Measurements from ENCODE around the gene TP53BP1.

The TP53BP1 gene

GRCh38 chr15:43528542-43529007 lies 35.6 kb upstream of the TP53BP1 start:
- Histone ChIP-seq H3K9me3 (ENCODE audit: control insufficient read depth, insufficient read depth, low read length) (no peaks in the 10 kb centered on the region), H3K4me3 (ENCODE audit: low read length) (no peak overlapping the region), H3K27me3 (ENCODE audit: control insufficient read depth, insufficient read depth, low read length) (no peaks in the 10 kb centered on the region), H3K4me1 (ENCODE audit: control insufficient read depth, insufficient read depth, low read length) (peaks cover 4% of the 10 kb centered on the region), H3K27ac (ENCODE audit: low read length) (no peak overlapping the region), H3K36me3 (ENCODE audit: control insufficient read depth, insufficient read depth, low read length) (no peaks in the 10 kb centered on the region)
- DNase-seq (ENCODE audit: low read depth, low spot score) = no peak
- no CpG with 5 or more reads among the region's 11 CpGs for WGBS (ENCODE audit: insufficient coverage, insufficient read length)

GRCh38 chr15:43527802-43528541 lies 35.0 kb upstream of the TP53BP1 start:
- H3K27me3 ChIP-seq (ENCODE audit: control insufficient read depth, insufficient read depth, low read length) = no peaks in the 10 kb centered on the region
- no peaks in the 10 kb centered on the region for H3K9me3 ChIP-seq (ENCODE audit: control insufficient read depth, insufficient read depth, low read length)
- no peak overlapping the region for H3K4me3 ChIP-seq (ENCODE audit: low read length)
- no CpG with 5 or more reads among the region's 12 CpGs for WGBS (ENCODE audit: insufficient coverage, insufficient read length)
- H3K36me3 ChIP-seq (ENCODE audit: control insufficient read depth, insufficient read depth, low read length) = no peaks in the 10 kb centered on the region
- H3K27ac ChIP-seq (ENCODE audit: low read length) = no peak overlapping the region
- no peak for DNase-seq (ENCODE audit: low read depth, low spot score)
- H3K4me1 ChIP-seq (ENCODE audit: control insufficient read depth, insufficient read depth, low read length) = peaks cover 4% of the 10 kb centered on the region

- no peaks in the 10 kb centered on the region for H3K9me3 ChIP-seq (ENCODE audit: control insufficient read depth, insufficient read depth, low read length)
- whole genome bisulfite sequencing (ENCODE audit: insufficient coverage, insufficient read length) = no CpG with 5 or more reads among the region's 9 CpGs
- peaks cover 4% of the 10 kb centered on the region for H3K4me1 ChIP-seq (ENCODE audit: control insufficient read depth, insufficient read depth, low read length)
- H3K27me3 ChIP-seq (ENCODE audit: control insufficient read depth, insufficient read depth, low read length) = no peaks in the 10 kb centered on the region
- H3K27ac ChIP-seq (ENCODE audit: low read length) = no peak overlapping the region
- H3K4me3 ChIP-seq (ENCODE audit: low read length) = no peak overlapping the region
- no peak for DNase-seq (ENCODE audit: low read depth, low spot score)
- no peaks in the 10 kb centered on the region for H3K36me3 ChIP-seq (ENCODE audit: control insufficient read depth, insufficient read depth, low read length)
These were observed 34.3 kb upstream of the TP53BP1 start for GRCh38 chr15:43527016-43527801.

GRCh38 chr15:43526261-43526930 lies 33.4 kb upstream of the TP53BP1 start:
- WGBS (ENCODE audit: insufficient coverage, insufficient read length) = no CpG with 5 or more reads among the region's 11 CpGs
- Histone ChIP-seq H3K27me3 (ENCODE audit: control insufficient read depth, insufficient read depth, low read length) (no peaks in the 10 kb centered on the region), H3K27ac (ENCODE audit: low read length) (no peak overlapping the region), H3K4me3 (ENCODE audit: low read length) (no peak overlapping the region), H3K4me1 (ENCODE audit: control insufficient read depth, insufficient read depth, low read length) (peaks cover 4% of the 10 kb centered on the region), H3K36me3 (ENCODE audit: control insufficient read depth, insufficient read depth, low read length) (no peaks in the 10 kb centered on the region), H3K9me3 (ENCODE audit: control insufficient read depth, insufficient read depth, low read length) (no peaks in the 10 kb centered on the region)
- no peak for DNase-seq (ENCODE audit: low read depth, low spot score)

GRCh38 chr15:43525131-43525530 lies 32.2 kb upstream of the TP53BP1 start:
- no peaks in the 10 kb centered on the region for H3K36me3 ChIP-seq (ENCODE audit: control insufficient read depth, insufficient read depth, low read length)
- H3K27me3 ChIP-seq (ENCODE audit: control insufficient read depth, insufficient read depth, low read length) = no peaks in the 10 kb centered on the region; the same call in 1 of the 2 replicates
- no peak overlapping the region for H3K4me3 ChIP-seq (ENCODE audit: low read length)
- no peaks in the 10 kb centered on the region for H3K9me3 ChIP-seq (ENCODE audit: control insufficient read depth, insufficient read depth, low read length)
- H3K27ac ChIP-seq (ENCODE audit: low read length) = no peak overlapping the region
- no CpG with 5 or more reads among the region's 4 CpGs for WGBS (ENCODE audit: insufficient coverage, insufficient read length)
- H3K4me1 ChIP-seq (ENCODE audit: control insufficient read depth, insufficient read depth, low read length) = peaks cover 2% of the 10 kb centered on the region; the same call in 1 of the 2 replicates
- DNase-seq (ENCODE audit: low read depth, low spot score) = no peak

- H3K4me1 ChIP-seq (ENCODE audit: control insufficient read depth, insufficient read depth, low read length) = peaks cover 2% of the 10 kb centered on the region; the same call in 1 of the 2 replicates
- H3K36me3 ChIP-seq (ENCODE audit: control insufficient read depth, insufficient read depth, low read length) = no peaks in the 10 kb centered on the region
- DNase-seq (ENCODE audit: low read depth, low spot score) = no peak
- no peaks in the 10 kb centered on the region for H3K9me3 ChIP-seq (ENCODE audit: control insufficient read depth, insufficient read depth, low read length)
- no CpG with 5 or more reads among the region's 4 CpGs for WGBS (ENCODE audit: insufficient coverage, insufficient read length)
- H3K4me3 ChIP-seq (ENCODE audit: low read length) = no peak overlapping the region
- peaks cover 5% of the 10 kb centered on the region; the same call in 1 of the 2 replicates for H3K27me3 ChIP-seq (ENCODE audit: control insufficient read depth, insufficient read depth, low read length)
- H3K27ac ChIP-seq (ENCODE audit: low read length) = no peak overlapping the region
These were observed 31.4 kb upstream of the TP53BP1 start for GRCh38 chr15:43524254-43524845.

GRCh38 chr15:43523646-43524045 lies 30.7 kb upstream of the TP53BP1 start:
- peaks cover 2% of the 10 kb centered on the region; the same call in 1 of the 2 replicates for H3K4me1 ChIP-seq (ENCODE audit: control insufficient read depth, insufficient read depth, low read length)
- no CpG with 5 or more reads among the region's 7 CpGs for WGBS (ENCODE audit: insufficient coverage, insufficient read length)
- no peak overlapping the region for H3K4me3 ChIP-seq (ENCODE audit: low read length)
- peaks cover 5% of the 10 kb centered on the region; the same call in 1 of the 2 replicates for H3K27me3 ChIP-seq (ENCODE audit: control insufficient read depth, insufficient read depth, low read length)
- H3K36me3 ChIP-seq (ENCODE audit: control insufficient read depth, insufficient read depth, low read length) = no peaks in the 10 kb centered on the region
- DNase-seq (ENCODE audit: low read depth, low spot score) = no peak
- H3K27ac ChIP-seq (ENCODE audit: low read length) = no peak overlapping the region
- no peaks in the 10 kb centered on the region for H3K9me3 ChIP-seq (ENCODE audit: control insufficient read depth, insufficient read depth, low read length)

GRCh38 chr15:43522247-43522646 lies 29.3 kb upstream of the TP53BP1 start:
- H3K27ac ChIP-seq (ENCODE audit: low read length) = no peak overlapping the region
- H3K4me3 ChIP-seq (ENCODE audit: low read length) = no peak overlapping the region
- H3K4me1 ChIP-seq (ENCODE audit: control insufficient read depth, insufficient read depth, low read length) = peaks cover 4% of the 10 kb centered on the region
- no peaks in the 10 kb centered on the region for H3K9me3 ChIP-seq (ENCODE audit: control insufficient read depth, insufficient read depth, low read length)
- H3K27me3 ChIP-seq (ENCODE audit: control insufficient read depth, insufficient read depth, low read length) = peaks cover 6% of the 10 kb centered on the region; the same call in 1 of the 2 replicates
- no CpG with 5 or more reads among the region's 9 CpGs for WGBS (ENCODE audit: insufficient coverage, insufficient read length)
- no peaks in the 10 kb centered on the region for H3K36me3 ChIP-seq (ENCODE audit: control insufficient read depth, insufficient read depth, low read length)
- DNase-seq (ENCODE audit: low read depth, low spot score) = no peak

- H3K36me3 ChIP-seq (ENCODE audit: control insufficient read depth, insufficient read depth, low read length) = no peaks in the 10 kb centered on the region
- peaks cover 7% of the 10 kb centered on the region; the same call in 1 of the 2 replicates for H3K27me3 ChIP-seq (ENCODE audit: control insufficient read depth, insufficient read depth, low read length)
- H3K27ac ChIP-seq (ENCODE audit: low read length) = no peak overlapping the region
- no peak overlapping the region for H3K4me3 ChIP-seq (ENCODE audit: low read length)
- no peak for DNase-seq (ENCODE audit: low read depth, low spot score)
- no CpG with 5 or more reads among the region's 11 CpGs for WGBS (ENCODE audit: insufficient coverage, insufficient read length)
- H3K4me1 ChIP-seq (ENCODE audit: control insufficient read depth, insufficient read depth, low read length) = peaks cover 10% of the 10 kb centered on the region
- H3K9me3 ChIP-seq (ENCODE audit: control insufficient read depth, insufficient read depth, low read length) = no peaks in the 10 kb centered on the region
These were observed 28.5 kb upstream of the TP53BP1 start for GRCh38 chr15:43521419-43521818.

- WGBS (ENCODE audit: insufficient coverage, insufficient read length) = no CpG with 5 or more reads among the region's 2 CpGs
- H3K4me3 ChIP-seq (ENCODE audit: low read length) = no peak overlapping the region
- peaks cover 12% of the 10 kb centered on the region for H3K4me1 ChIP-seq (ENCODE audit: control insufficient read depth, insufficient read depth, low read length)
- DNase-seq (ENCODE audit: low read depth, low spot score) = no peak
- peaks cover 7% of the 10 kb centered on the region; the same call in 1 of the 2 replicates for H3K27me3 ChIP-seq (ENCODE audit: control insufficient read depth, insufficient read depth, low read length)
- H3K36me3 ChIP-seq (ENCODE audit: control insufficient read depth, insufficient read depth, low read length) = no peaks in the 10 kb centered on the region
- H3K9me3 ChIP-seq (ENCODE audit: control insufficient read depth, insufficient read depth, low read length) = no peaks in the 10 kb centered on the region
- H3K27ac ChIP-seq (ENCODE audit: low read length) = no peak overlapping the region
These were observed 27.2 kb upstream of the TP53BP1 start for GRCh38 chr15:43520138-43520537.

Data from iPS DF 6.9 (cell line).